ENCODE measurements around the gene NUDT14. TPM values are rescaled to one million over a fixed set of nuclear protein-coding genes. Genes with fewer than 3 reads are reported as not detected.

The NUDT14 gene
- polyA plus RNA-seq, 6 donors from 2014 or later = 4.4 to 20.6 (median 9.1) TPM

- no peak for ATAC-seq (ENCODE audit: low read depth in 2 of 2)
- H3K4me3 Mint-ChIP-seq = no peak overlapping the region
Measured at GRCh38 chr14:105138551-105139111, 42.5 kb downstream of the NUDT14 start.

GRCh38 chr14:105138021-105138541, 43.0 kb downstream of the NUDT14 start:
- DNase-seq (no peak), ATAC-seq (ENCODE audit: low read depth in 2 of 2) (no peak)
- peaks cover 8 to 22% (median 14%) of the 10 kb centered on the region in 3 donors for H3K27me3 Mint-ChIP-seq
- peaks cover 0 to 14% of the 10 kb centered on the region in 2 donors for H3K36me3 Mint-ChIP-seq
- H3K27ac Mint-ChIP-seq = no peak overlapping the region
- peaks cover 7 to 29% (median 11%) of the 10 kb centered on the region in 7 donors for H3K9me3 Mint-ChIP-seq
- no peak overlapping the region for H3K4me3 Mint-ChIP-seq
- H3K4me1 Mint-ChIP-seq = peaks cover 0 to 6% (median 0%) of the 10 kb centered on the region in 3 donors

More at GRCh38 chr14:105138551-105139111, 42.5 kb downstream of the NUDT14 start:
- peaks cover 4 to 17% (median 9%) of the 10 kb centered on the region in 3 donors for H3K27me3 Mint-ChIP-seq
- DNase-seq = no peak
- peaks cover 0 to 8% of the 10 kb centered on the region in 2 donors for H3K36me3 Mint-ChIP-seq
- H3K9me3 Mint-ChIP-seq = peaks cover 4 to 24% (median 8%) of the 10 kb centered on the region in 7 donors
- no peak overlapping the region for H3K27ac Mint-ChIP-seq
- H3K4me1 Mint-ChIP-seq = peaks cover 0 to 6% (median 0%) of the 10 kb centered on the region in 3 donors

- Mint-ChIP-seq H3K27me3 (peaks cover 11 to 27% (median 19%) of the 10 kb centered on the region in 3 donors), H3K9me3 (peaks cover 11 to 35% (median 14%) of the 10 kb centered on the region in 7 donors), H3K36me3 (peaks cover 0 to 16% of the 10 kb centered on the region in 2 donors), H3K27ac (no peak overlapping the region), H3K4me1 (peaks cover 0 to 6% (median 0%) of the 10 kb centered on the region in 3 donors), H3K4me3 (no peak overlapping the region)
- no peak for ATAC-seq (ENCODE audit: low read depth in 2 of 2)
- no peak for DNase-seq
Measured at GRCh38 chr14:105137481-105138020, 43.6 kb downstream of the NUDT14 start.

- DNase-seq (no peak), ATAC-seq (ENCODE audit: low read depth in 2 of 2) (no peak)
- Mint-ChIP-seq H3K4me3 (no peak overlapping the region), H3K27ac (no peak overlapping the region), H3K4me1 (peaks cover 0 to 6% (median 0%) of the 10 kb centered on the region in 3 donors), H3K27me3 (peaks cover 11 to 27% (median 19%) of the 10 kb centered on the region in 3 donors), H3K36me3 (peaks cover 0 to 16% of the 10 kb centered on the region in 2 donors), H3K9me3 (peaks cover 11 to 38% (median 14%) of the 10 kb centered on the region in 7 donors)
Measured at GRCh38 chr14:105136401-105137322, 44.5 kb downstream of the NUDT14 start.

- no peak overlapping the region for H3K4me3 Mint-ChIP-seq
- no peak for ATAC-seq (ENCODE audit: low read depth in 2 of 2)
- peaks cover 9 to 30% (median 18%) of the 10 kb centered on the region in 7 donors for H3K9me3 Mint-ChIP-seq
- peaks cover 0 to 16% of the 10 kb centered on the region in 2 donors for H3K36me3 Mint-ChIP-seq
- peaks cover 0 to 6% (median 0%) of the 10 kb centered on the region in 3 donors for H3K4me1 Mint-ChIP-seq
- peaks cover 11 to 27% (median 19%) of the 10 kb centered on the region in 3 donors for H3K27me3 Mint-ChIP-seq
- DNase-seq = no peak
- H3K27ac Mint-ChIP-seq = no peak overlapping the region
Measured at GRCh38 chr14:105135700-105136395, 45.3 kb downstream of the NUDT14 start.

- Mint-ChIP-seq H3K36me3 (peaks cover 0 to 8% of the 10 kb centered on the region in 2 donors), H3K27me3 (peaks cover 16 to 33% (median 25%) of the 10 kb centered on the region in 3 donors), H3K4me3 (no peak overlapping the region), H3K27ac (no peak overlapping the region), H3K4me1 (peaks cover 0 to 6% (median 0%) of the 10 kb centered on the region in 3 donors), H3K9me3 (peaks cover 3 to 31% (median 22%) of the 10 kb centered on the region in 7 donors)
- DNase-seq = no peak
- ATAC-seq (ENCODE audit: low read depth in 2 of 2) = no peak
Measured at GRCh38 chr14:105132921-105133654, 48.0 kb downstream of the NUDT14 start.

- H3K36me3 Mint-ChIP-seq = peaks cover 0 to 8% of the 10 kb centered on the region in 2 donors
- no peak overlapping the region for H3K4me3 Mint-ChIP-seq
- H3K4me1 Mint-ChIP-seq = no peaks in the 10 kb centered on the region
- DNase-seq (no peak), ATAC-seq (ENCODE audit: low read depth in 2 of 2) (no peak)
- peaks cover 25 to 38% (median 32%) of the 10 kb centered on the region in 3 donors for H3K27me3 Mint-ChIP-seq
- no peak overlapping the region for H3K27ac Mint-ChIP-seq
- peaks cover 3 to 31% (median 22%) of the 10 kb centered on the region in 7 donors for H3K9me3 Mint-ChIP-seq
Measured at GRCh38 chr14:105131241-105131640, 49.9 kb downstream of the NUDT14 start.

GRCh38 chr14:105128059-105128458, 53.1 kb downstream of the NUDT14 start:
- Mint-ChIP-seq H3K27me3 (peaks cover 24 to 50% (median 45%) of the 10 kb centered on the region in 3 donors), H3K9me3 (peaks cover 3 to 27% (median 17%) of the 10 kb centered on the region in 7 donors), H3K36me3 (peaks cover 0 to 2% of the 10 kb centered on the region in 2 donors), H3K27ac (no peak overlapping the region), H3K4me3 (no peak overlapping the region), H3K4me1 (peaks cover 0 to 4% (median 0%) of the 10 kb centered on the region in 3 donors)
- DNase-seq = no peak
- no peak for ATAC-seq (ENCODE audit: low read depth in 2 of 2)

GRCh38 chr14:105126981-105127329, 54.2 kb downstream of the NUDT14 start:
- peaks cover 28 to 53% (median 48%) of the 10 kb centered on the region in 3 donors for H3K27me3 Mint-ChIP-seq
- H3K36me3 Mint-ChIP-seq = peaks cover 3 to 7% of the 10 kb centered on the region in 2 donors
- H3K4me1 Mint-ChIP-seq = peaks cover 0 to 4% (median 0%) of the 10 kb centered on the region in 3 donors
- H3K4me3 Mint-ChIP-seq = no peak overlapping the region
- ATAC-seq (ENCODE audit: low read depth in 2 of 2) (no peak), DNase-seq (no peak)
- H3K27ac Mint-ChIP-seq = no peak overlapping the region
- peaks cover 3 to 28% (median 15%) of the 10 kb centered on the region in 7 donors for H3K9me3 Mint-ChIP-seq

- Mint-ChIP-seq H3K9me3 (peaks cover 4 to 33% (median 19%) of the 10 kb centered on the region in 7 donors), H3K4me3 (no peak overlapping the region), H3K4me1 (peaks cover 0 to 4% (median 0%) of the 10 kb centered on the region in 3 donors), H3K36me3 (peaks cover 3 to 13% of the 10 kb centered on the region in 2 donors), H3K27me3 (peaks cover 28 to 59% (median 53%) of the 10 kb centered on the region in 3 donors), H3K27ac (no peak overlapping the region)
- DNase-seq (no peak), ATAC-seq (ENCODE audit: low read depth in 2 of 2) (no peak)
Measured at GRCh38 chr14:105126126-105126980, 54.8 kb downstream of the NUDT14 start.

GRCh38 chr14:105124823-105125222, 56.3 kb downstream of the NUDT14 start:
- H3K9me3 Mint-ChIP-seq = peaks cover 5 to 31% (median 23%) of the 10 kb centered on the region in 7 donors
- peaks cover 28 to 68% (median 61%) of the 10 kb centered on the region in 3 donors for H3K27me3 Mint-ChIP-seq
- ATAC-seq (ENCODE audit: low read depth in 2 of 2) = no peak
- H3K36me3 Mint-ChIP-seq = peaks cover 9 to 21% of the 10 kb centered on the region in 2 donors
- H3K27ac Mint-ChIP-seq = no peak overlapping the region
- peaks cover 0 to 4% (median 0%) of the 10 kb centered on the region in 3 donors for H3K4me1 Mint-ChIP-seq
- DNase-seq = no peak
- H3K4me3 Mint-ChIP-seq = no peak overlapping the region

Measured in naive B cell (primary cell).